HepG2 (cell line): ENCODE measurements around the gene PIP5K1C. TPM values are rescaled to one million over a fixed set of nuclear protein-coding genes. Genes with fewer than 3 reads are reported as not detected.
A peak's percentile ranks its signal among the peaks of the same experiment; 100 is the strongest.

Experiments
- CENPBD1 ChIP-seq: sonication (generic); formaldehyde crosslinking; IDR thresholded peaks from 2 replicates; pipeline ENCODE4 v1.8.0; 2022; ENCODE audit warnings: missing genetic modification reagents, low read depth, mild to moderate bottlenecking, borderline replicate concordance
- HNF1B ChIP-seq: sonication (generic); formaldehyde crosslinking; IDR thresholded peaks from 2 replicates; pipeline ENCODE4 v1.5.1; 2020; ENCODE audit warnings: mild to moderate bottlenecking, moderate library complexity, missing genetic modification reagents
- KLF11 ChIP-seq: IDR thresholded peaks from 2 replicates; pipeline ENCODE4 v1.6.1; 2016; ENCODE audit warnings: missing compliant biosample characterization
- LCORL ChIP-seq, 2 experiments: fragments of 450-650 bp in 1 of 2; sonication (generic) in 1 of 2; formaldehyde crosslinking in 1 of 2; IDR thresholded peaks; 2 replicates each; pipeline versions ENCODE4 v1.5.0 to v1.6.1; 2017 to 2020; ENCODE audit warnings: antibody characterized with exemption in 1 of 2, missing genetic modification reagents in 1 of 2
- XBP1 ChIP-seq: sonication (generic); formaldehyde crosslinking; IDR thresholded peaks from 2 replicates; pipeline ENCODE4 v1.5.0; 2020; ENCODE audit warnings: missing genetic modification reagents
- YEATS2 ChIP-seq: sonication (generic); formaldehyde crosslinking; IDR thresholded peaks from 2 replicates; pipeline ENCODE4 v1.4.0; 2020; ENCODE audit warnings: missing genetic modification reagents, borderline replicate concordance
- ZNF646 ChIP-seq: sonication (generic); formaldehyde crosslinking; IDR thresholded peaks from 2 replicates; pipeline ENCODE4 v1.9.0; 2021; ENCODE audit warnings: mild to moderate bottlenecking, missing genetic modification reagents
- ZNF660 ChIP-seq: sonication (generic); formaldehyde crosslinking; IDR thresholded peaks from 2 replicates; pipeline ENCODE4 v1.5.1; 2020; ENCODE audit warnings: mild to moderate bottlenecking, low read depth, missing genetic modification reagents, borderline replicate concordance
- polyA plus RNA-seq, 8 experiments: library from polyadenylated mRNA; depleted of rRNA in 3 of 8; stranded (reverse) in 7 of 8; unstranded in 1 of 8; fragments of >200 nt; fragmentation: Illumina TruSeq in 4 of 8; extraction: Trizol in 4 of 8; gene quantifications; 2 replicates each; pipeline versions ENCODE4 v1.2.1 to v1.2.3, GENCODE V29; 2011 to 2016; ENCODE audit warnings: low read depth in 4 of 8, missing spikeins in 1 of 8, mixed read lengths in 1 of 8; ENCODE audit not compliant: insufficient read depth in 1 of 8
- total RNA-seq, 5 experiments: library from RNA; depleted of rRNA; stranded (reverse); fragments of >200 nt; fragmentation: Illumina TruSeq; extraction: Trizol; gene quantifications; 2 replicates each; pipeline ENCODE4 v1.2.3, GENCODE V29; 2016; ENCODE audit warnings: low read depth in 1 of 5
- TF ChIP-seq, protein P1 (sequence below): sonication (generic); formaldehyde crosslinking; IDR thresholded peaks from 2 replicates; pipeline ENCODE4 v1.4.0; 2020; ENCODE audit warnings: low read depth, mild to moderate bottlenecking, missing genetic modification reagents
- TF ChIP-seq, protein P2 (sequence below): sonication (generic); formaldehyde crosslinking; IDR thresholded peaks from 2 replicates; pipeline ENCODE4 v1.8.0; 2022; ENCODE audit warnings: missing genetic modification reagents, mild to moderate bottlenecking, moderate library complexity, borderline replicate concordance
- TF ChIP-seq, protein P3 (sequence below): sonication (generic); formaldehyde crosslinking; IDR thresholded peaks from 2 replicates; pipeline ENCODE4 v1.8.0; 2022; ENCODE audit warnings: mild to moderate bottlenecking, missing genetic modification reagents; ENCODE audit not compliant: insufficient replicate concordance

The PIP5K1C gene
- total and polyA plus RNA-seq, 2 of the 13 experiments (the other 11 are each of a cell fraction or from before 2014, with no cell fraction given), result 3.6 to 4.3 TPM

GRCh38 chr19:3626473-3627350 lies 73.6 kb downstream of the PIP5K1C start, which contains the start of gene CACTIN (continued):
- TF ChIP-seq, protein P1, sequence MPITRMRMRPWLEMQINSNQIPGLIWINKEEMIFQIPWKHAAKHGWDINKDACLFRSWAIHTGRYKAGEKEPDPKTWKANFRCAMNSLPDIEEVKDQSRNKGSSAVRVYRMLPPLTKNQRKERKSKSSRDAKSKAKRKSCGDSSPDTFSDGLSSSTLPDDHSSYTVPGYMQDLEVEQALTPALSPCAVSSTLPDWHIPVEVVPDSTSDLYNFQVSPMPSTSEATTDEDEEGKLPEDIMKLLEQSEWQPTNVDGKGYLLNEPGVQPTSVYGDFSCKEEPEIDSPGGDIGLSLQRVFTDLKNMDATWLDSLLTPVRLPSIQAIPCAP (CRISPR knock-in tag), result no peak
- no peak for TF ChIP-seq CENPBD1
- TF ChIP-seq ZNF660 (CRISPR knock-in tag), result no peak
- no peak for TF ChIP-seq LCORL (IDR thresholded peaks at IDR 0.05)
- 0 out of 2 replicates have a peak, but pooled peaks have one; percentile 50 for TF ChIP-seq LCORL (CRISPR knock-in tag; IDR thresholded peaks at IDR 0.05)
- no peak for TF ChIP-seq KLF11 (CRISPR knock-in tag)
- TF ChIP-seq, protein P2, sequence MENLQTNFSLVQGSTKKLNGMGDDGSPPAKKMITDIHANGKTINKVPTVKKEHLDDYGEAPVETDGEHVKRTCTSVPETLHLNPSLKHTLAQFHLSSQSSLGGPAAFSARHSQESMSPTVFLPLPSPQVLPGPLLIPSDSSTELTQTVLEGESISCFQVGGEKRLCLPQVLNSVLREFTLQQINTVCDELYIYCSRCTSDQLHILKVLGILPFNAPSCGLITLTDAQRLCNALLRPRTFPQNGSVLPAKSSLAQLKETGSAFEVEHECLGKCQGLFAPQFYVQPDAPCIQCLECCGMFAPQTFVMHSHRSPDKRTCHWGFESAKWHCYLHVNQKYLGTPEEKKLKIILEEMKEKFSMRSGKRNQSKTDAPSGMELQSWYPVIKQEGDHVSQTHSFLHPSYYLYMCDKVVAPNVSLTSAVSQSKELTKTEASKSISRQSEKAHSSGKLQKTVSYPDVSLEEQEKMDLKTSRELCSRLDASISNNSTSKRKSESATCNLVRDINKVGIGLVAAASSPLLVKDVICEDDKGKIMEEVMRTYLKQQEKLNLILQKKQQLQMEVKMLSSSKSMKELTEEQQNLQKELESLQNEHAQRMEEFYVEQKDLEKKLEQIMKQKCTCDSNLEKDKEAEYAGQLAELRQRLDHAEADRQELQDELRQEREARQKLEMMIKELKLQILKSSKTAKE (CRISPR knock-in tag), result no peak; the same call in 1 of the 2 replicates
- no peak for TF ChIP-seq ZNF646 (CRISPR knock-in tag)
- peak; percentile 96 for TF ChIP-seq HNF1B (CRISPR knock-in tag)
- TF ChIP-seq, protein P3, sequence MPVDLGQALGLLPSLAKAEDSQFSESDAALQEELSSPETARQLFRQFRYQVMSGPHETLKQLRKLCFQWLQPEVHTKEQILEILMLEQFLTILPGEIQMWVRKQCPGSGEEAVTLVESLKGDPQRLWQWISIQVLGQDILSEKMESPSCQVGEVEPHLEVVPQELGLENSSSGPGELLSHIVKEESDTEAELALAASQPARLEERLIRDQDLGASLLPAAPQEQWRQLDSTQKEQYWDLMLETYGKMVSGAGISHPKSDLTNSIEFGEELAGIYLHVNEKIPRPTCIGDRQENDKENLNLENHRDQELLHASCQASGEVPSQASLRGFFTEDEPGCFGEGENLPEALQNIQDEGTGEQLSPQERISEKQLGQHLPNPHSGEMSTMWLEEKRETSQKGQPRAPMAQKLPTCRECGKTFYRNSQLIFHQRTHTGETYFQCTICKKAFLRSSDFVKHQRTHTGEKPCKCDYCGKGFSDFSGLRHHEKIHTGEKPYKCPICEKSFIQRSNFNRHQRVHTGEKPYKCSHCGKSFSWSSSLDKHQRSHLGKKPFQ, result peak; percentile 10
- peak; percentile 99 for TF ChIP-seq YEATS2 (CRISPR knock-in tag)
- TF ChIP-seq XBP1 (CRISPR knock-in tag), result no peak
